PFSK-1 (cell line): ENCODE data around the gene NCAPD3.

Source experiments
- POLR2AphosphoS5 ChIP-seq: IDR thresholded peaks from 2 replicates; pipeline ENCODE4 v1.6.1; 2012; ENCODE audit warnings: low read depth, mild to moderate bottlenecking, control low read depth, low read length, moderate library complexity
- REST ChIP-seq, 2 experiments: IDR thresholded peaks; 2 replicates each; pipeline versions ENCODE4 v1.6.1 to v1.8.0; 2011 to 2012; ENCODE audit warnings: low read depth in 2 of 2, low read length in 2 of 2, control low read depth in 1 of 2, inconsistent platforms in 1 of 2, mild to moderate bottlenecking in 1 of 2, moderate library complexity in 1 of 2; ENCODE audit not compliant: insufficient read depth in 1 of 2

- TF ChIP-seq POLR2AphosphoS5 (no peak), REST (IDR thresholded peaks at IDR 0.05; ENCODE audit: insufficient read depth in 1 of 2, low read depth in 2 of 2, low read length in 2 of 2) (no peak)
These were observed 67.6 kb downstream of the NCAPD3 start for GRCh38 chr11:134155946-134156865.
